ENCODE data around the gene HORMAD2.
"Not testable (repeated sequence)": the region's sequence is repeated elsewhere in the genome, so short reads cannot be mapped to it uniquely, and the experiment has no call there.

GRCh38 chr22:30087037-30087436 lies 6.8 kb downstream of the HORMAD2 start:
- TF ChIP-seq EZH2 (IDR thresholded peaks at IDR 0.05; ENCODE audit: insufficient read depth, poor library complexity, severe bottlenecking); EZH2phosphoT487 (IDR thresholded peaks at IDR 0.05; ENCODE audit: insufficient read depth, low read depth): not testable (repeated sequence)
